HEK293 (cell line): ENCODE results near the gene HS6ST3.

ENCODE experiments used
- CTCF ChIA-PET: fragments of 350-600 bp; formaldehyde crosslinking; extraction: SDS; loops from one replicate; lab custom pipeline; 2021; ENCODE audit warnings: antibody characterized with exemption; lab: Yijun Ruan, JAX
- POLR2A ChIA-PET: fragments of 300-600 bp; formaldehyde crosslinking; extraction: SDS; loops from one replicate; lab custom pipeline; 2020; ENCODE audit warnings: antibody characterized with exemption, inconsistent platforms; lab: Yijun Ruan, JAX
- H3K27ac ChIP-seq: fragments of 200-500 bp; sonication (Bioruptor generic); 2 replicates; pipeline ENCODE4 v1.5.1; 2014; ENCODE audit warnings: low read depth, low read length, control low read depth, inconsistent platforms; ENCODE audit errors: extremely low read depth
- H3K36me3 ChIP-seq, 2 experiments: fragments of 200-500 bp in 1 of 2; sonication (Bioruptor generic) in 1 of 2; 1 replicate in 1 of 2; 2 replicates in 1 of 2; pipeline ENCODE4 v1.5.1; 2014 to 2017; ENCODE audit warnings: inconsistent platforms in 2 of 2, low read length in 2 of 2; ENCODE audit not compliant: control insufficient read depth in 2 of 2, insufficient read depth in 1 of 2
- H3K4me1 ChIP-seq: fragments of 200-500 bp; sonication (Bioruptor generic); 2 replicates; pipeline ENCODE4 v1.5.1; 2014; ENCODE audit warnings: mild to moderate bottlenecking, low read length, inconsistent platforms; ENCODE audit not compliant: control insufficient read depth, insufficient read depth
- H3K4me3 ChIP-seq: 2 replicates; pipeline ENCODE4 v1.5.1; 2011; ENCODE audit warnings: low read depth, mild to moderate bottlenecking, control low read depth, low read length, moderate library complexity
- H3K9me3 ChIP-seq: fragments of 200-500 bp; sonication (Bioruptor generic); 2 replicates; pipeline ENCODE4 v1.5.1; 2014; ENCODE audit warnings: low read depth, low read length, inconsistent platforms; ENCODE audit not compliant: control insufficient read depth, insufficient read depth
- GFI1B ChIP-seq: fragments of 450-650 bp; formaldehyde crosslinking; IDR thresholded peaks from 2 replicates; pipeline ENCODE4 v1.5.1; 2016; ENCODE audit warnings: missing biosample characterization, missing genetic modification characterization
- GLIS1 ChIP-seq: fragments of 450-650 bp; formaldehyde crosslinking; IDR thresholded peaks from 2 replicates; pipeline ENCODE4 v1.5.1; 2016; ENCODE audit warnings: missing biosample characterization, missing genetic modification characterization
- KLF17 ChIP-seq: fragments of 450-650 bp; formaldehyde crosslinking; IDR thresholded peaks from 2 replicates; pipeline ENCODE4 v1.5.1; 2016; ENCODE audit warnings: missing biosample characterization, missing genetic modification characterization
- SETDB1 ChIP-seq: IDR thresholded peaks from one replicate; pipeline ENCODE4 v1.6.1; 2017; ENCODE audit warnings: mild to moderate bottlenecking, low read length, moderate library complexity, mixed read lengths; ENCODE audit not compliant: insufficient read length
- YY1 ChIP-seq: fragments of 450-650 bp; formaldehyde crosslinking; IDR thresholded peaks from 2 replicates; pipeline ENCODE4 v1.5.1; 2018; ENCODE audit warnings: missing biosample characterization, missing genetic modification characterization
- ZBTB11 ChIP-seq: fragments of 450-650 bp; formaldehyde crosslinking; conservative IDR thresholded peaks from 2 replicates; pipeline ENCODE4 v1.5.1; 2016; ENCODE audit warnings: low read depth, missing biosample characterization, missing genetic modification characterization
- ZBTB20 ChIP-seq: fragments of 450-650 bp; formaldehyde crosslinking; IDR thresholded peaks from 2 replicates; pipeline ENCODE4 v1.5.1; 2016; ENCODE audit warnings: missing biosample characterization, missing genetic modification characterization
- ZBTB48 ChIP-seq: fragments of 450-650 bp; formaldehyde crosslinking; IDR thresholded peaks from 2 replicates; pipeline ENCODE4 v1.5.1; 2016; ENCODE audit warnings: missing biosample characterization, missing genetic modification characterization
- ZFP37 ChIP-seq: fragments of 450-650 bp; formaldehyde crosslinking; IDR thresholded peaks from 2 replicates; pipeline ENCODE4 v1.5.1; 2016; ENCODE audit warnings: missing biosample characterization, missing genetic modification characterization
- ZNF10 ChIP-seq: fragments of 450-650 bp; formaldehyde crosslinking; IDR thresholded peaks from 2 replicates; pipeline ENCODE4 v1.5.1; 2017; ENCODE audit warnings: missing biosample characterization, missing genetic modification characterization
- ZNF112 ChIP-seq: fragments of 450-650 bp; formaldehyde crosslinking; IDR thresholded peaks from 2 replicates; pipeline ENCODE4 v1.5.0; 2017; ENCODE audit warnings: missing biosample characterization, missing genetic modification characterization
- ZNF214 ChIP-seq: fragments of 450-650 bp; formaldehyde crosslinking; IDR thresholded peaks from 2 replicates; pipeline ENCODE4 v1.5.1; 2017; ENCODE audit warnings: missing biosample characterization, mild to moderate bottlenecking, missing genetic modification characterization, borderline replicate concordance
- ZNF366 ChIP-seq: fragments of 450-650 bp; formaldehyde crosslinking; conservative IDR thresholded peaks from 2 replicates; pipeline ENCODE4 v1.5.1; 2016; ENCODE audit warnings: missing biosample characterization, missing genetic modification characterization
- ZNF513 ChIP-seq: fragments of 450-650 bp; IDR thresholded peaks from 2 replicates; pipeline ENCODE4 v1.5.1; 2018; ENCODE audit warnings: missing biosample characterization, missing genetic modification characterization
- ZNF560 ChIP-seq: fragments of 450-650 bp; formaldehyde crosslinking; IDR thresholded peaks from 2 replicates; pipeline ENCODE4 v1.5.1; 2017; ENCODE audit warnings: missing biosample characterization, missing genetic modification characterization, borderline replicate concordance
- ZNF600 ChIP-seq: fragments of 450-650 bp; formaldehyde crosslinking; IDR thresholded peaks from 2 replicates; pipeline ENCODE4 v1.5.1; 2016; ENCODE audit warnings: missing biosample characterization, missing genetic modification characterization
- TF ChIP-seq, protein P1 (sequence below): fragments of 450-650 bp; formaldehyde crosslinking; IDR thresholded peaks from 2 replicates; pipeline ENCODE4 v1.5.1; 2016; ENCODE audit warnings: missing biosample characterization, missing genetic modification characterization
- TF ChIP-seq, protein P2 (sequence below): fragments of 450-650 bp; formaldehyde crosslinking; optimal IDR thresholded peaks from 2 replicates; pipeline ENCODE3; 2016; ENCODE audit warnings: missing biosample characterization, mild to moderate bottlenecking, missing genetic modification characterization
- TF ChIP-seq, protein P3 (sequence below): fragments of 450-650 bp; formaldehyde crosslinking; IDR thresholded peaks from 2 replicates; pipeline ENCODE4 v1.5.0; 2017; ENCODE audit warnings: missing biosample characterization, missing genetic modification characterization, borderline replicate concordance

Gene HS6ST3

GRCh38 chr13:96621634-96622183 is 531.8 kb downstream of the HS6ST3 start (continued):
- TF ChIP-seq ZBTB11 (tag by site-specific recombination) (no peak), KLF17 (tag by site-specific recombination) (no peak), ZNF513 (no peak), ZBTB48 (tag by site-specific recombination) (no peak), GLIS1 (tag by site-specific recombination) (no peak), ZNF560 (no peak), ZNF10 (no peak), ZFP37 (no peak)
- TF ChIP-seq, protein P1, sequence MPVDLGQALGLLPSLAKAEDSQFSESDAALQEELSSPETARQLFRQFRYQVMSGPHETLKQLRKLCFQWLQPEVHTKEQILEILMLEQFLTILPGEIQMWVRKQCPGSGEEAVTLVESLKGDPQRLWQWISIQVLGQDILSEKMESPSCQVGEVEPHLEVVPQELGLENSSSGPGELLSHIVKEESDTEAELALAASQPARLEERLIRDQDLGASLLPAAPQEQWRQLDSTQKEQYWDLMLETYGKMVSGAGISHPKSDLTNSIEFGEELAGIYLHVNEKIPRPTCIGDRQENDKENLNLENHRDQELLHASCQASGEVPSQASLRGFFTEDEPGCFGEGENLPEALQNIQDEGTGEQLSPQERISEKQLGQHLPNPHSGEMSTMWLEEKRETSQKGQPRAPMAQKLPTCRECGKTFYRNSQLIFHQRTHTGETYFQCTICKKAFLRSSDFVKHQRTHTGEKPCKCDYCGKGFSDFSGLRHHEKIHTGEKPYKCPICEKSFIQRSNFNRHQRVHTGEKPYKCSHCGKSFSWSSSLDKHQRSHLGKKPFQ (tag by site-specific recombination): no peak

- CTCF ChIA-PET: interaction anchor here (0.6 kb wide), 1 partner anchor 62 kb away, joined by 3 read pairs; no protein-coding TSS in a partner anchor
Observed at GRCh38 chr13:96629331-96629730, 539.4 kb downstream of the HS6ST3 start.

GRCh38 chr13:96632536-96633320 is 542.8 kb downstream of the HS6ST3 start:
- POLR2A ChIA-PET: no interaction called here
- H3K9me3 ChIP-seq: no peaks in the 10 kb centered on the region
- H3K4me3 ChIP-seq: no peak overlapping the region
- H3K4me1 ChIP-seq: no peaks in the 10 kb centered on the region
- H3K36me3 ChIP-seq: no peaks in the 10 kb centered on the region
- CTCF ChIA-PET: no interaction called here
- H3K27ac ChIP-seq: no peak overlapping the region
- TF ChIP-seq ZNF112 (no peak), YY1 (tag by site-specific recombination) (no peak), ZNF366 (no peak), GFI1B (tag by site-specific recombination) (no peak), ZNF600 (tag by site-specific recombination) (no peak), SETDB1 (no peak), ZNF214 (tag by site-specific recombination) (no peak), ZBTB20 (tag by site-specific recombination) (no peak)
- TF ChIP-seq, protein P2, sequence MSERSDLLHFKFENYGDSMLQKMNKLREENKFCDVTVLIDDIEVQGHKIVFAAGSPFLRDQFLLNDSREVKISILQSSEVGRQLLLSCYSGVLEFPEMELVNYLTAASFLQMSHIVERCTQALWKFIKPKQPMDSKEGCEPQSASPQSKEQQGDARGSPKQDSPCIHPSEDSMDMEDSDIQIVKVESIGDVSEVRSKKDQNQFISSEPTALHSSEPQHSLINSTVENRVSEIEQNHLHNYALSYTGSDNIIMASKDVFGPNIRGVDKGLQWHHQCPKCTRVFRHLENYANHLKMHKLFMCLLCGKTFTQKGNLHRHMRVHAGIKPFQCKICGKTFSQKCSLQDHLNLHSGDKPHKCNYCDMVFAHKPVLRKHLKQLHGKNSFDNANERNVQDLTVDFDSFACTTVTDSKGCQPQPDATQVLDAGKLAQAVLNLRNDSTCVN (tag by site-specific recombination): no peak

More at GRCh38 chr13:96629331-96629730, 539.4 kb downstream of the HS6ST3 start:
- POLR2A ChIA-PET: no interaction called here
- TF ChIP-seq, protein P3, sequence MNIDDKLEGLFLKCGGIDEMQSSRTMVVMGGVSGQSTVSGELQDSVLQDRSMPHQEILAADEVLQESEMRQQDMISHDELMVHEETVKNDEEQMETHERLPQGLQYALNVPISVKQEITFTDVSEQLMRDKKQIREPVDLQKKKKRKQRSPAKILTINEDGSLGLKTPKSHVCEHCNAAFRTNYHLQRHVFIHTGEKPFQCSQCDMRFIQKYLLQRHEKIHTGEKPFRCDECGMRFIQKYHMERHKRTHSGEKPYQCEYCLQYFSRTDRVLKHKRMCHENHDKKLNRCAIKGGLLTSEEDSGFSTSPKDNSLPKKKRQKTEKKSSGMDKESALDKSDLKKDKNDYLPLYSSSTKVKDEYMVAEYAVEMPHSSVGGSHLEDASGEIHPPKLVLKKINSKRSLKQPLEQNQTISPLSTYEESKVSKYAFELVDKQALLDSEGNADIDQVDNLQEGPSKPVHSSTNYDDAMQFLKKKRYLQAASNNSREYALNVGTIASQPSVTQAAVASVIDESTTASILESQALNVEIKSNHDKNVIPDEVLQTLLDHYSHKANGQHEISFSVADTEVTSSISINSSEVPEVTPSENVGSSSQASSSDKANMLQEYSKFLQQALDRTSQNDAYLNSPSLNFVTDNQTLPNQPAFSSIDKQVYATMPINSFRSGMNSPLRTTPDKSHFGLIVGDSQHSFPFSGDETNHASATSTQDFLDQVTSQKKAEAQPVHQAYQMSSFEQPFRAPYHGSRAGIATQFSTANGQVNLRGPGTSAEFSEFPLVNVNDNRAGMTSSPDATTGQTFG: no peak
- TF ChIP-seq, all 188 proteins: peak for 0
- no peak overlapping the region for H3K4me3 ChIP-seq
- H3K36me3 ChIP-seq: no peaks in the 10 kb centered on the region
- no peaks in the 10 kb centered on the region for H3K9me3 ChIP-seq
- no peaks in the 10 kb centered on the region for H3K4me1 ChIP-seq
- no peak overlapping the region for H3K27ac ChIP-seq
